ENCODE measurements around the gene RAPH1. TPM values are rescaled to one million over a fixed set of nuclear protein-coding genes. Genes with fewer than 3 reads are reported as not detected.

RAPH1 gene
- total RNA-seq, 1 experiment from 2014 or later: 31.4 TPM

- CTCF ChIA-PET: no interaction called here
- POLR2A ChIA-PET: no interaction called here
- in situ Hi-C loops (cut with HindIII; ENCODE audit: low pct_unique_long_range_greater_than_20kb, low sequenced_read_pairs): no loop called here
These were observed 90.4 kb downstream of the RAPH1 start for GRCh38 chr2:203444738-203445137.

DNA sequence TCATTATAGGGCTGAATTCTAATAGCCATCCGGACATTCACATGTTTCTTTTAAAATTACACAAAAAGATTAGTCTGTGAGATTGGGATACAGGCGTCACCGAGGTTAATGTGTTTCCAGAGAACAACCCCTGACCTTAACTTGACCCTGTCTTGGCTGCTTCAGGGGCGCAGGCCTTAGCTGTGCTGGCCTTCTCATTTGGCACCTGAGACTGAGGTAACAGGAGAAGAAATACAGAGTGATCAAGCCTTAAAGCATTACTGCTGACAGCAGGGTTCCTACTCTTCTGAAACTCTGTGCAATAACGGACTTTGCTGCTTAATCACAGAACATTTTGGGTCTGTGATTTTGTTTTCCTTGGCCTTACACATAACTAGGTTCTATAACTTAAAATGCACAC, 92.6 kb downstream of the RAPH1 start:
- in situ Hi-C loops (cut with HindIII; ENCODE audit: low pct_unique_long_range_greater_than_20kb, low sequenced_read_pairs): no loop called here
- H3K9me3 ChIP-seq (ENCODE audit: control insufficient read depth, insufficient read depth, low read depth, low read length): no peaks in the 10 kb centered on the region
- no peak overlapping the region for H3K27ac ChIP-seq (ENCODE audit: low read length)
- ChIA-PET CTCF (no interaction called here), POLR2A (no interaction called here)
- H3K36me3 ChIP-seq (ENCODE audit: control insufficient read depth, insufficient read depth, low read length): peaks cover 19% of the 10 kb centered on the region
- H3K4me1 ChIP-seq (ENCODE audit: control insufficient read depth, insufficient read depth, low read length): no peaks in the 10 kb centered on the region
- BruUV-seq (replicated peaks): no TSS peak
- ATAC-seq: no peak
- no peak overlapping the region for H3K4me3 ChIP-seq (ENCODE audit: low read depth in 2 of 2, low read length in 2 of 2)
- TF ChIP-seq CTCF (IDR thresholded peaks at IDR 0.05) (no peak), POLR2AphosphoS5 (IDR thresholded peaks at IDR 0.05; ENCODE audit: low read depth, low read length) (no peak), REST (IDR thresholded peaks at IDR 0.05; ENCODE audit: insufficient read depth in 1 of 2, low read depth in 2 of 2, low read length in 1 of 2) (no peak), TCF7L2 (IDR thresholded peaks at IDR 0.05; ENCODE audit: low read depth, low read length) (no peak), SIN3A (IDR thresholded peaks at IDR 0.05; ENCODE audit: borderline replicate concordance, insufficient read depth, low read depth, low read length) (no peak)
- intact Hi-C loops (cut with micrococcal nuclease; ENCODE audit: unreplicated experiment): no loop called here
- H3K27me3 ChIP-seq (ENCODE audit: control insufficient read depth, insufficient read depth, low read length): no peaks in the 10 kb centered on the region
- DNase-seq (ENCODE audit: low read depth, low spot score): no peak

More at GRCh38 chr2:203444738-203445137, 90.4 kb downstream of the RAPH1 start:
- H3K36me3 ChIP-seq (ENCODE audit: control insufficient read depth, insufficient read depth, low read length): peaks cover 13% of the 10 kb centered on the region
- no peak overlapping the region for H3K4me3 ChIP-seq (ENCODE audit: low read depth in 2 of 2, low read length in 2 of 2)
- H3K27me3 ChIP-seq (ENCODE audit: control insufficient read depth, insufficient read depth, low read length): no peaks in the 10 kb centered on the region
- no peak for DNase-seq (ENCODE audit: low read depth, low spot score)
- no peak for TF ChIP-seq SIN3A (IDR thresholded peaks at IDR 0.05; ENCODE audit: borderline replicate concordance, insufficient read depth, low read depth, low read length)
- no peak for TF ChIP-seq TCF7L2 (IDR thresholded peaks at IDR 0.05; ENCODE audit: low read depth, low read length)
- TF ChIP-seq REST (IDR thresholded peaks at IDR 0.05; ENCODE audit: insufficient read depth in 1 of 2, low read depth in 2 of 2, low read length in 1 of 2): no peak
- no peak for TF ChIP-seq POLR2AphosphoS5 (IDR thresholded peaks at IDR 0.05; ENCODE audit: low read depth, low read length)
- no peak for TF ChIP-seq CTCF (IDR thresholded peaks at IDR 0.05)
- intact Hi-C loops (cut with micrococcal nuclease; ENCODE audit: unreplicated experiment): no loop called here
- no TSS peak for BruUV-seq (replicated peaks)
- H3K9me3 ChIP-seq (ENCODE audit: control insufficient read depth, insufficient read depth, low read depth, low read length): no peaks in the 10 kb centered on the region
- H3K4me1 ChIP-seq (ENCODE audit: control insufficient read depth, insufficient read depth, low read length): no peaks in the 10 kb centered on the region
- no peak for ATAC-seq
- no peak overlapping the region for H3K27ac ChIP-seq (ENCODE audit: low read length)

Measured in Panc1 (cell line).